Ascending aorta (tissue), 2 donors: ENCODE measurements around the gene CLSTN2. TPM values are rescaled to one million over a fixed set of nuclear protein-coding genes. Genes with fewer than 3 reads are reported as not detected.

Experiments
- DNase-seq, 2 donors: peaks; one replicate each; pipeline ENCODE4 v3.0.0-alpha.2; 2019; ENCODE audit warnings: low spot score in 2 of 2
- H3K27ac ChIP-seq, 2 donors: fragments of 200-600 bp; sonication (generic); one replicate each; pipeline ENCODE4 v1.5.1; 2016 to 2017; ENCODE audit warnings: mild to moderate bottlenecking in 1 of 2
- H3K27me3 ChIP-seq: fragments of 200-600 bp; sonication (generic); one replicate; pipeline ENCODE4 v1.5.1; 2017
- H3K36me3 ChIP-seq, 2 donors: fragments of 200-600 bp; sonication (generic); one replicate each; pipeline ENCODE4 v1.5.1; 2016
- H3K4me1 ChIP-seq, 2 donors: fragments of 200-600 bp; sonication (generic); one replicate each; pipeline ENCODE4 v1.5.1; 2016 to 2017; ENCODE audit warnings: mild to moderate bottlenecking in 1 of 2
- H3K4me3 ChIP-seq, 2 donors: fragments of 200-600 bp; sonication (generic); one replicate each; pipeline ENCODE4 v1.5.1; 2016 to 2017; ENCODE audit warnings: mild to moderate bottlenecking in 1 of 2
- H3K9me3 ChIP-seq, 2 donors: fragments of 200-600 bp; sonication (generic); one replicate each; pipeline ENCODE4 v1.5.1; 2016
- CTCF ChIP-seq, 3 experiments: fragments of 200-600 bp in 2 of 3; fragments of 450-650 bp in 1 of 3; sonication (generic) in 2 of 3; IDR thresholded peaks; one replicate each; pipeline ENCODE4 v1.5.1; 2016 to 2019; ENCODE audit warnings: antibody characterized with exemption in 3 of 3, mild to moderate bottlenecking in 1 of 3, moderate library complexity in 1 of 3
- intact Hi-C: fragments of 100-400 bp; cut with DNase I; formaldehyde crosslinking; loops from one replicate; pipeline ENCODE4 v1.15.1; 2023
- total RNA-seq: library from RNA; depleted of rRNA; stranded (reverse); fragments of >200 nt; gene quantifications from one replicate; pipeline ENCODE4 v1.1.0, GENCODE V29; 2016

CLSTN2 gene
- total RNA-seq, 1 donor from 2014 or later: 65.8 TPM

GRCh38 chr3:140497331-140497730 is 562.3 kb downstream of the CLSTN2 start:
- no peak overlapping the region for H3K27ac ChIP-seq
- H3K4me3 ChIP-seq: no peak overlapping the region
- TF ChIP-seq CTCF (IDR thresholded peaks at IDR 0.05): no peak
- no peaks in the 10 kb centered on the region for H3K27me3 ChIP-seq
- H3K4me1 ChIP-seq: no peaks in the 10 kb centered on the region
- no peaks in the 10 kb centered on the region for H3K9me3 ChIP-seq
- intact Hi-C loops: no loop called here
- no peak for DNase-seq
- H3K36me3 ChIP-seq: no peaks in the 10 kb centered on the region

DNA sequence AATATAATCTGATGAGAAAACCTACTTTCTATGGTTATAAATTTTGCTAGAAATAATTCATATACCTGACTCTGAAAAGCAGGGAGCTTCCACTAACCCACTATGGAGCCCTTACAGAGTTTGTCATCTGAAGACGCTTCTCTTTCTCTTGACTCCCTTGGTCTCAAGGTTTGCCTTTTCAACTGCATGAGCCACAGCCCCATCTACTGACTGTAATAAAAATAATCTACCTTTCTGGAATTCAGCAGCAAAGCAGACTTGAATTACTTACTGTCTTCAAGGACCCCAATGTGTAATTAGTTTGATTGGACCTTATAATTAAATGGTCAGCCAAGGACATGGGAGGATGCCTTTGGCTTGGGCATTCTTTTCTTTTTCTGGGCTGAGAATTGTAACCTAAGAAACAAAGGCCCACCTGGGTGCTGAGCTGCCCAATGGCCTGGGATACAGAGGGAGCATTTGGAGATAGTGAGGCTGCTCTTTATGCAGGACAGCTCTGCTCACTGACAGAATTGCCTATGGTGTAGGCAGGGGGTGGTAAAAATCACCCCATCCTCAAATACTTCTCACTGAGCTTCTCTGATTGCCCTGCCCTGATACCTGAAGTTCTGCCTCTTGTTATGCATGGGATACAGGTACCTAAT is 564.3 kb downstream of the CLSTN2 start:
- intact Hi-C loops: no loop called here
- no peaks in the 10 kb centered on the region for H3K9me3 ChIP-seq
- H3K36me3 ChIP-seq: no peaks in the 10 kb centered on the region
- TF ChIP-seq CTCF (IDR thresholded peaks at IDR 0.05): peak in 2 of 3 experiments; percentile 15 to 49
- DNase-seq: no peak
- H3K27me3 ChIP-seq: no peaks in the 10 kb centered on the region
- H3K4me3 ChIP-seq: no peak overlapping the region
- no peak overlapping the region for H3K27ac ChIP-seq
- H3K4me1 ChIP-seq: no peaks in the 10 kb centered on the region

- no peak for DNase-seq
- no peak for TF ChIP-seq CTCF (IDR thresholded peaks at IDR 0.05)
Measured at GRCh38 chr3:140500473-140500872, 565.5 kb downstream of the CLSTN2 start.

DNA sequence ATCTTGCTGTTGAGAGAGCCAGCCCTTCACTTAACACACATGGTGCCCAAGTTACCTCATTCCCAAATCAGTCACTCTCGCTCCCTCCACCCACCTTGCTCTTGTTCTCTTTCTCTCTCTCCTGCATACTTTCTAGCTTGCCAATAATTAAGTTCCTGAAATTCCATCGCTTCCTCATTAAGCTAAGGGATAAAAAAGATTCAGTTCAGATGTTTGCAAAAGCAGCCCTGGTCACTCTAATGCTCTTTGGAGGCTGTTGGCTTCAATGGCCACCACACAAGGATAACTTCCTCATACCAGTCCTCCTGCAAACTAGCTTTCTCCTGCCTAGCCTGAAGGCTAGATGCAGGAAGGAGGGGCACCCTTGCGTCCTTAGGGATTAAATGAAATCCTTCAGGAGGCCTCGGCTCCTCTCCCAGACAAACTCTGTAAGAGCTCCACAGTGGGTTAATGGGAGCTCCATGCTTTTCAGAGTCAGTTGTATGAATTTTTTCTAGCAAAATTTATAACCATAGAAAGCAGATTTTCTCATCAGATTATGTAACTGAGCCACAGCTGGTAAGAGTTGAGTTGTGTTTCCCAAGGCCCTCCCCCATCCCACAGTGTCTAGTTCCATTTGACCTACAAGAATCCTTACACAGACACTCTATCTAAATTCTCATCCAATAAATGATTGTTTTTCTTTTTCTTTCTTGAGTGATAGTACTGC is 566.2 kb downstream of the CLSTN2 start:
- Histone ChIP-seq H3K36me3 (no peaks in the 10 kb centered on the region), H3K9me3 (no peaks in the 10 kb centered on the region), H3K27me3 (no peaks in the 10 kb centered on the region), H3K27ac (no peak overlapping the region), H3K4me1 (no peaks in the 10 kb centered on the region), H3K4me3 (no peak overlapping the region)
- no peak for TF ChIP-seq CTCF (IDR thresholded peaks at IDR 0.05)
- intact Hi-C loops: no loop called here
- no peak for DNase-seq

More at GRCh38 chr3:140500473-140500872, 565.5 kb downstream of the CLSTN2 start:
- Histone ChIP-seq H3K27ac (no peak overlapping the region), H3K36me3 (no peaks in the 10 kb centered on the region), H3K27me3 (no peaks in the 10 kb centered on the region), H3K9me3 (no peaks in the 10 kb centered on the region), H3K4me1 (no peaks in the 10 kb centered on the region), H3K4me3 (no peak overlapping the region)
- intact Hi-C loops: no loop called here

- TF ChIP-seq CTCF (IDR thresholded peaks at IDR 0.05): no peak
- Histone ChIP-seq H3K9me3 (no peaks in the 10 kb centered on the region), H3K36me3 (no peaks in the 10 kb centered on the region), H3K27ac (no peak overlapping the region), H3K27me3 (no peaks in the 10 kb centered on the region), H3K4me1 (no peaks in the 10 kb centered on the region), H3K4me3 (no peak overlapping the region)
- intact Hi-C loops: no loop called here
- no peak for DNase-seq
Measured at GRCh38 chr3:140501770-140502364, 566.9 kb downstream of the CLSTN2 start.
